Thyroid gland (tissue), 4 donors: ENCODE measurements around the gene PYGM.

Experiments used
- CTCF ChIP-seq, 6 experiments: fragments of 200-600 bp in 3 of 6; fragments of 450-650 bp in 3 of 6; sonication (generic) in 3 of 6; IDR thresholded peaks; one replicate each; pipeline ENCODE4 v1.5.1; 2016 to 2019; ENCODE audit warnings: antibody characterized with exemption in 6 of 6, mild to moderate bottlenecking in 2 of 6, inconsistent platforms in 1 of 6, moderate library complexity in 1 of 6
- POLR2A ChIP-seq, 2 donors: fragments of 450-650 bp; IDR thresholded peaks; one replicate each; pipeline ENCODE4 v1.6.1; 2017; ENCODE audit warnings: antibody characterized with exemption in 2 of 2, mild to moderate bottlenecking in 2 of 2, moderate library complexity in 1 of 2

- TF ChIP-seq CTCF (IDR thresholded peaks at IDR 0.05) (no peak), POLR2A (IDR thresholded peaks at IDR 0.05) (no peak)
These were observed 46.6 kb downstream of the PYGM start for GRCh38 chr11:64713016-64713707.
